HepG2 (cell line): ENCODE measurements around the gene TMEM178A. TPM values are rescaled to one million over a fixed set of nuclear protein-coding genes. Genes with fewer than 3 reads are reported as not detected.
A peak's percentile ranks its signal among the peaks of the same experiment; 100 is the strongest.

ENCODE experiments used
- ASH2L ChIP-seq: fragments of 300-600, 200-600 bp; sonication (generic); IDR thresholded peaks from 2 replicates; pipeline ENCODE4 v1.7.0; 2017; ENCODE audit warnings: low read depth, mild to moderate bottlenecking, moderate library complexity, mixed read lengths, low read length; ENCODE audit not compliant: insufficient read length
- CBX1 ChIP-seq: IDR thresholded peaks from one replicate; pipeline ENCODE4 v1.6.1; 2016; ENCODE audit warnings: antibody characterized with exemption, low read depth
- CBX2 ChIP-seq, 2 experiments: fragments of 200-600 bp in 1 of 2; sonication (generic); formaldehyde crosslinking in 1 of 2; IDR thresholded peaks; 2 replicates each; pipeline versions ENCODE4 v1.7.0 to v1.8.1; 2018 to 2022; ENCODE audit warnings: low read depth in 2 of 2, low read length in 1 of 2, mild to moderate bottlenecking in 1 of 2, missing genetic modification reagents in 1 of 2
- ELF3 ChIP-seq: IDR thresholded peaks from 2 replicates; pipeline ENCODE4 v1.6.1; 2016; ENCODE audit warnings: missing genetic modification reagents, missing compliant biosample characterization
- FOXK1 ChIP-seq: sonication (generic); formaldehyde crosslinking; IDR thresholded peaks from 2 replicates; pipeline ENCODE4 v1.4.0; 2020; ENCODE audit warnings: low read depth, missing genetic modification reagents, borderline replicate concordance
- HHEX ChIP-seq: IDR thresholded peaks from 2 replicates; pipeline ENCODE4 v1.6.1; 2016; ENCODE audit warnings: control low read depth
- HNF4G ChIP-seq, 2 experiments: sonication (generic) in 1 of 2; formaldehyde crosslinking in 1 of 2; IDR thresholded peaks; 2 replicates each; pipeline versions ENCODE4 v1.4.0 to v1.6.1; 2011 to 2020; ENCODE audit warnings: borderline replicate concordance in 2 of 2, low read depth in 2 of 2, mild to moderate bottlenecking in 2 of 2, low read length in 1 of 2, missing genetic modification reagents in 1 of 2, moderate library complexity in 1 of 2
- MIER3 ChIP-seq: IDR thresholded peaks from 2 replicates; pipeline ENCODE4 v1.6.1; 2016; ENCODE audit warnings: missing compliant biosample characterization, borderline replicate concordance
- MXD1 ChIP-seq: sonication (generic); formaldehyde crosslinking; IDR thresholded peaks from 2 replicates; pipeline ENCODE4 v1.4.0; 2020; ENCODE audit warnings: mild to moderate bottlenecking, missing genetic modification reagents
- NFKBIZ ChIP-seq: IDR thresholded peaks from 2 replicates; pipeline ENCODE4 v1.6.1; 2018; ENCODE audit warnings: missing genetic modification reagents, missing compliant biosample characterization
- NFRKB ChIP-seq: fragments of 450-650 bp; IDR thresholded peaks from 2 replicates; pipeline ENCODE4 v1.6.1; 2017
- PHF21A ChIP-seq: sonication (generic); formaldehyde crosslinking; IDR thresholded peaks from 2 replicates; pipeline ENCODE4 v1.5.0; 2020; ENCODE audit warnings: mild to moderate bottlenecking, missing genetic modification reagents
- REPIN1 ChIP-seq: sonication (generic); formaldehyde crosslinking; IDR thresholded peaks from 2 replicates; pipeline ENCODE4 v1.8.0; 2022; ENCODE audit warnings: missing genetic modification reagents, low read depth, mild to moderate bottlenecking, borderline replicate concordance
- SMAD1 ChIP-seq: sonication (generic); formaldehyde crosslinking; IDR thresholded peaks from 2 replicates; pipeline ENCODE4 v1.4.0; 2020; ENCODE audit warnings: missing genetic modification reagents, low read depth, mild to moderate bottlenecking, borderline replicate concordance
- SNAPC2 ChIP-seq: sonication (generic); formaldehyde crosslinking; IDR thresholded peaks from 2 replicates; pipeline ENCODE4 v1.8.1; 2022; ENCODE audit warnings: mild to moderate bottlenecking, missing genetic modification reagents
- SP140L ChIP-seq: sonication (generic); formaldehyde crosslinking; IDR thresholded peaks from 2 replicates; pipeline ENCODE4 v1.4.0; 2020; ENCODE audit warnings: missing genetic modification reagents, borderline replicate concordance
- SUZ12 ChIP-seq: fragments of 150-350 bp; IDR thresholded peaks from 2 replicates; pipeline ENCODE4 v1.6.1; 2014; ENCODE audit warnings: low read depth, low read length
- SYNCRIP ChIP-seq: fragments of 200-400 bp; formaldehyde crosslinking; IDR thresholded peaks from 2 replicates; pipeline ENCODE4 v1.6.1; 2018; ENCODE audit warnings: mild to moderate bottlenecking, low read depth, low read length; ENCODE audit not compliant: insufficient read depth
- TMF1 ChIP-seq: sonication (generic); formaldehyde crosslinking; IDR thresholded peaks from 2 replicates; pipeline ENCODE4 v1.8.1; 2022; ENCODE audit warnings: low read depth, missing genetic modification reagents
- ZBTB26 ChIP-seq: IDR thresholded peaks from 2 replicates; pipeline ENCODE4 v1.6.1; 2016; ENCODE audit warnings: missing compliant biosample characterization, missing genetic modification reagents, borderline replicate concordance
- ZBTB43 ChIP-seq: sonication (generic); formaldehyde crosslinking; conservative IDR thresholded peaks from 2 replicates; pipeline ENCODE4 v1.4.0; 2020; ENCODE audit warnings: missing genetic modification reagents
- ZFP1 ChIP-seq: IDR thresholded peaks from 2 replicates; pipeline ENCODE4 v1.6.1; 2016
- ZNF160 ChIP-seq: sonication (generic); formaldehyde crosslinking; IDR thresholded peaks from 2 replicates; pipeline ENCODE4 v1.8.0; 2022; ENCODE audit warnings: mild to moderate bottlenecking, inconsistent platforms, missing genetic modification reagents
- ZNF251 ChIP-seq: sonication (generic); formaldehyde crosslinking; IDR thresholded peaks from 2 replicates; pipeline ENCODE4 v1.9.0; 2021; ENCODE audit warnings: mild to moderate bottlenecking, missing genetic modification reagents
- ZNF550 ChIP-seq: sonication (generic); formaldehyde crosslinking; IDR thresholded peaks from 2 replicates; pipeline ENCODE4 v1.4.0; 2020; ENCODE audit warnings: mild to moderate bottlenecking, missing genetic modification reagents, borderline replicate concordance
- ZNF576 ChIP-seq: sonication (generic); formaldehyde crosslinking; IDR thresholded peaks from 2 replicates; pipeline ENCODE4 v1.4.0; 2020; ENCODE audit warnings: mild to moderate bottlenecking, missing genetic modification reagents
- ZNF589 ChIP-seq: sonication (generic); formaldehyde crosslinking; conservative IDR thresholded peaks from 2 replicates; pipeline ENCODE4 v1.8.0; 2022; ENCODE audit warnings: mild to moderate bottlenecking, moderate library complexity, missing genetic modification reagents
- ZNF616 ChIP-seq: sonication (generic); formaldehyde crosslinking; IDR thresholded peaks from 2 replicates; pipeline ENCODE4 v1.5.0; 2020; ENCODE audit warnings: low read depth, mild to moderate bottlenecking, missing genetic modification reagents
- ZNF740 ChIP-seq: sonication (generic); formaldehyde crosslinking; IDR thresholded peaks from 2 replicates; pipeline ENCODE4 v1.4.0; 2020; ENCODE audit warnings: missing genetic modification reagents
- polyA plus RNA-seq, 8 experiments: library from polyadenylated mRNA; depleted of rRNA in 3 of 8; stranded (reverse) in 7 of 8; unstranded in 1 of 8; fragments of >200 nt; fragmentation: Illumina TruSeq in 4 of 8; extraction: Trizol in 4 of 8; gene quantifications; 2 replicates each; pipeline versions ENCODE4 v1.2.1 to v1.2.3, GENCODE V29; 2011 to 2016; ENCODE audit warnings: low read depth in 4 of 8, missing spikeins in 1 of 8, mixed read lengths in 1 of 8; ENCODE audit not compliant: insufficient read depth in 1 of 8
- total RNA-seq, 5 experiments: library from RNA; depleted of rRNA; stranded (reverse); fragments of >200 nt; fragmentation: Illumina TruSeq; extraction: Trizol; gene quantifications; 2 replicates each; pipeline ENCODE4 v1.2.3, GENCODE V29; 2016; ENCODE audit warnings: low read depth in 1 of 5

The TMEM178A gene
- total and polyA plus RNA-seq, 2 of the 13 experiments (the other 11 are each of a cell fraction or from before 2014, with no cell fraction given) = 0.38 to 3.3 TPM

GRCh38 chr2:39666491-39667101 lies 879 bp downstream of the TMEM178A start (continued):
- no peak for TF ChIP-seq ZNF160 (CRISPR knock-in tag)
- TF ChIP-seq SYNCRIP = no peak
- TF ChIP-seq HHEX (CRISPR knock-in tag) = no peak
- no peak for TF ChIP-seq TMF1 (CRISPR knock-in tag)
- no peak for TF ChIP-seq PHF21A (CRISPR knock-in tag)
- no peak for TF ChIP-seq SP140L (CRISPR knock-in tag)
- no peak for TF ChIP-seq HNF4G (IDR thresholded peaks at IDR 0.05; ENCODE audit: borderline replicate concordance, low read depth, low read length)
- TF ChIP-seq HNF4G (CRISPR knock-in tag; IDR thresholded peaks at IDR 0.05; ENCODE audit: borderline replicate concordance, low read depth) = no peak
- no peak for TF ChIP-seq SUZ12
- TF ChIP-seq NFKBIZ (CRISPR knock-in tag) = no peak
- no peak for TF ChIP-seq ZFP1 (CRISPR knock-in tag)
- no peak for TF ChIP-seq REPIN1
- no peak for TF ChIP-seq MXD1 (CRISPR knock-in tag)
- TF ChIP-seq ZNF576 (CRISPR knock-in tag) = 0 out of 2 replicates have a peak, but pooled peaks have one; percentile 15
- TF ChIP-seq SNAPC2 (CRISPR knock-in tag) = no peak
- TF ChIP-seq SMAD1 = no peak
- TF ChIP-seq ZNF616 (CRISPR knock-in tag) = no peak
- no peak for TF ChIP-seq ASH2L
- no peak for TF ChIP-seq MIER3 (CRISPR knock-in tag)
- TF ChIP-seq ELF3 (CRISPR knock-in tag) = no peak
- no peak for TF ChIP-seq ZNF550 (CRISPR knock-in tag)
- no peak for TF ChIP-seq ZBTB26
- TF ChIP-seq CBX2 (IDR thresholded peaks at IDR 0.05; ENCODE audit: low read depth, low read length) = no peak
- peak; percentile 94; the same call in 1 of the 2 replicates for TF ChIP-seq CBX2 (CRISPR knock-in tag; IDR thresholded peaks at IDR 0.05; ENCODE audit: low read depth)
- TF ChIP-seq ZNF589 (CRISPR knock-in tag) = no peak
- no peak for TF ChIP-seq CBX1
- TF ChIP-seq ZNF251 = no peak
- no peak for TF ChIP-seq ZNF740 (CRISPR knock-in tag)
- no peak for TF ChIP-seq NFRKB
- TF ChIP-seq ZBTB43 (CRISPR knock-in tag) = no peak
- no peak for TF ChIP-seq FOXK1 (CRISPR knock-in tag)
